Mesenchymal stem cell (in vitro differentiated cells and primary cell): ENCODE measurements around the gene KCNG2.

ENCODE experiments used
- DNase-seq: peaks from one replicate; pipeline ENCODE4 v3.0.0-alpha.2; 2013
- H2AFZ ChIP-seq: one replicate; pipeline ENCODE4 v1.6.1; 2013; ENCODE audit warnings: low read depth, mild to moderate bottlenecking, control low read depth, inconsistent platforms, low read length, moderate library complexity
- H2AK5ac ChIP-seq: 2 replicates; pipeline ENCODE4 v1.6.1; 2013; ENCODE audit warnings: low read length, moderate library complexity, mild to moderate bottlenecking, inconsistent platforms; ENCODE audit not compliant: severe bottlenecking
- H2BK120ac ChIP-seq: one replicate; pipeline ENCODE4 v1.6.1; 2013; ENCODE audit warnings: low read depth, mild to moderate bottlenecking, inconsistent platforms, low read length, moderate library complexity
- H2BK12ac ChIP-seq, 2 experiments: one replicate each; pipeline ENCODE4 v1.6.1; 2013; ENCODE audit warnings: inconsistent platforms in 2 of 2, low read length in 2 of 2, mild to moderate bottlenecking in 2 of 2, moderate library complexity in 2 of 2, control low read depth in 1 of 2
- H2BK15ac ChIP-seq: one replicate; pipeline ENCODE4 v1.6.1; 2013; ENCODE audit warnings: mild to moderate bottlenecking, low read depth, inconsistent platforms; ENCODE audit not compliant: poor library complexity, severe bottlenecking
- H2BK5ac ChIP-seq: 2 replicates; pipeline ENCODE4 v1.6.1; 2013; ENCODE audit warnings: low read depth, mild to moderate bottlenecking, low read length, control low read depth, inconsistent platforms; ENCODE audit not compliant: poor library complexity, severe bottlenecking
- H3K14ac ChIP-seq, 2 experiments: one replicate each; pipeline ENCODE4 v1.6.1; 2013; ENCODE audit warnings: inconsistent platforms in 2 of 2, low read length in 2 of 2, control low read depth in 1 of 2, mild to moderate bottlenecking in 1 of 2, moderate library complexity in 1 of 2
- H3K18ac ChIP-seq, 2 experiments: one replicate each; pipeline ENCODE4 v1.6.1; 2013; ENCODE audit warnings: inconsistent platforms in 2 of 2, low read length in 2 of 2, control low read depth in 1 of 2, low read depth in 1 of 2, mild to moderate bottlenecking in 1 of 2
- H3K23ac ChIP-seq, 2 experiments: one replicate each; pipeline ENCODE4 v1.6.1; 2013; ENCODE audit warnings: inconsistent platforms in 2 of 2, low read length in 2 of 2, mild to moderate bottlenecking in 2 of 2, moderate library complexity in 2 of 2, control low read depth in 1 of 2
- H3K27ac ChIP-seq: 2 replicates; pipeline ENCODE4 v1.5.1; 2013; ENCODE audit warnings: mild to moderate bottlenecking, moderate library complexity, low read length, control low read depth, inconsistent platforms; ENCODE audit not compliant: poor library complexity, severe bottlenecking
- H3K27me3 ChIP-seq, 2 experiments: 2 replicates each; pipeline versions ENCODE4 v1.6.1 to v1.7.0; 2013; ENCODE audit warnings: low read length in 2 of 2, mild to moderate bottlenecking in 2 of 2, moderate library complexity in 2 of 2, control low read depth in 1 of 2, inconsistent platforms in 1 of 2; ENCODE audit not compliant: control insufficient read depth in 1 of 2, insufficient read depth in 1 of 2
- H3K36me3 ChIP-seq, 2 experiments: 2 replicates each; pipeline versions ENCODE4 v1.6.1 to v1.7.0; 2013; ENCODE audit warnings: low read length in 2 of 2, control low read depth in 1 of 2, inconsistent platforms in 1 of 2, low read depth in 1 of 2, mild to moderate bottlenecking in 1 of 2; ENCODE audit not compliant: insufficient read depth in 2 of 2, control insufficient read depth in 1 of 2
- H3K4ac ChIP-seq, 2 experiments: one replicate each; pipeline ENCODE4 v1.6.1; 2013; ENCODE audit warnings: inconsistent platforms in 2 of 2, low read length in 2 of 2, mild to moderate bottlenecking in 2 of 2, moderate library complexity in 2 of 2, control low read depth in 1 of 2, low read depth in 1 of 2
- H3K4me1 ChIP-seq: 2 replicates; pipeline ENCODE4 v1.6.1; 2013; ENCODE audit warnings: low read depth, low read length, control low read depth; ENCODE audit not compliant: control insufficient read depth, insufficient read depth
- H3K4me2 ChIP-seq: 2 replicates; pipeline ENCODE4 v1.6.1; 2013; ENCODE audit warnings: low read length, mild to moderate bottlenecking, inconsistent platforms; ENCODE audit not compliant: poor library complexity, severe bottlenecking
- H3K4me3 ChIP-seq, 2 experiments: 2 replicates each; pipeline versions ENCODE4 v1.5.1 to v1.7.0; 2013; ENCODE audit warnings: low read length in 2 of 2, mild to moderate bottlenecking in 2 of 2, control low read depth in 1 of 2, low read depth in 1 of 2; ENCODE audit not compliant: insufficient read depth in 1 of 2
- H3K79me1 ChIP-seq: replicated peaks from 2 replicates; pipeline ENCODE4 v1.6.1; 2013; ENCODE audit warnings: mild to moderate bottlenecking, control low read depth, low read length, inconsistent platforms; ENCODE audit not compliant: poor library complexity, severe bottlenecking
- H3K9ac ChIP-seq: 2 replicates; pipeline ENCODE4 v1.7.0; 2013; ENCODE audit warnings: mild to moderate bottlenecking, low read length, moderate library complexity
- H3K9me3 ChIP-seq: 2 replicates; pipeline ENCODE4 v1.7.0; 2013; ENCODE audit warnings: mild to moderate bottlenecking, low read length; ENCODE audit not compliant: control insufficient read depth
- H4K8ac ChIP-seq: one replicate; pipeline ENCODE4 v1.6.1; 2013; ENCODE audit warnings: inconsistent platforms, mild to moderate bottlenecking, low read length, moderate library complexity
- H4K91ac ChIP-seq: one replicate; pipeline ENCODE4 v1.6.1; 2013; ENCODE audit warnings: mild to moderate bottlenecking, low read length, inconsistent platforms
- WGBS: methylation state at CpG from one replicate; pipeline ENCODE4 v1.1.7; 2013; ENCODE audit warnings: mixed read lengths; 5-methylcytosine and 5-hydroxymethylcytosine counted together

Gene KCNG2

GRCh38 chr18:79867666-79868065 lies 69.9 kb downstream of the KCNG2 start:
- no peak overlapping the region for H2BK120ac ChIP-seq
- H3K4me3 ChIP-seq = no peak overlapping the region
- WGBS = 87% methylated on average over 16 of the region's 16 CpGs
- H2AK5ac ChIP-seq = no peak overlapping the region
- no peak overlapping the region for H4K91ac ChIP-seq
- DNase-seq = no peak
- no peak overlapping the region for H3K9ac ChIP-seq
- no peak overlapping the region for H2BK12ac ChIP-seq
- peaks cover 0 to 22% of the 10 kb centered on the region in 2 experiments for H3K27me3 ChIP-seq
- H3K4me1 ChIP-seq = peaks cover 3% of the 10 kb centered on the region
- H3K79me1 ChIP-seq = no peaks in the 10 kb centered on the region
- H2AFZ ChIP-seq = no peak overlapping the region
- H3K18ac ChIP-seq = no peak overlapping the region
- no peak overlapping the region for H3K27ac ChIP-seq
- H3K4me2 ChIP-seq = no peak overlapping the region
- no peak overlapping the region for H2BK15ac ChIP-seq
- no peak overlapping the region for H3K23ac ChIP-seq
- H4K8ac ChIP-seq = no peak overlapping the region
- H3K4ac ChIP-seq = no peak overlapping the region
- no peak overlapping the region for H2BK5ac ChIP-seq
- H3K36me3 ChIP-seq = no peaks in the 10 kb centered on the region
- peaks cover 4% of the 10 kb centered on the region for H3K9me3 ChIP-seq
- H3K14ac ChIP-seq = no peak overlapping the region

DNA sequence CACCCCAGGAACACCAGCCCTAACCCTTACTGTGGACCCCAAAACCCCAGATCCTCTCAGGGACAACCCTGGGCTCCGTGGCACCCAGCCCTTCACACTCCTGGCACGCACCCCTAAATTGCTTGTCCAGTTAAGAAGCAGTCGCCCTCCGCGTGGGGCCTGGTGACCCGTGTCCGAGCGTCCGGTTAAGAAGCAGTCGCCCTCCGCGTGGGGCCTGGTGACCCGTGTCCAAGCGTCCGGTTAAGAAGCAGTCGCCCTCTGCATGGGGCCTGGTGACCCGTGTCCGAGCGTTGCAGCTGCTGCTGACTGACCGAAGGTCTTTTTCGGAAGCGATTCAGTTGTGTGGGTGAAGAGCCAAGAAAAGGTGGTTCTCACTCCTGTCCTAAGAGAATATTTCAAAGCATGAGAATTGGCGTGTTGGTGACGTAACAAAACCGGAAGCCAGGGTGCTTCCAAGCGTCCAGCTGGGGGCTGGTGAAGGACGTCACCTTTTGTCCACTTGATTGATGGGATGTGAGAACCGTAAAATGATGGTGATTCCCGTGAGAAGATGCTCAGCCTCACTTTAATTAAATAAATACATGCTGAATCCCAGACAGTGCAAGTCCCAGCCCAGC lies 70.5 kb downstream of the KCNG2 start:
- H2BK12ac ChIP-seq = no peak overlapping the region
- H3K14ac ChIP-seq = no peak overlapping the region
- no peak overlapping the region for H3K27ac ChIP-seq
- H2BK5ac ChIP-seq = no peak overlapping the region
- peaks cover 3% of the 10 kb centered on the region for H3K4me1 ChIP-seq
- H4K91ac ChIP-seq = no peak overlapping the region
- no peak overlapping the region for H3K4me2 ChIP-seq
- no peak overlapping the region for H2BK120ac ChIP-seq
- no peak overlapping the region for H2AFZ ChIP-seq
- H3K79me1 ChIP-seq = no peaks in the 10 kb centered on the region
- no peaks in the 10 kb centered on the region for H3K36me3 ChIP-seq
- no peak overlapping the region for H4K8ac ChIP-seq
- no peak overlapping the region for H3K9ac ChIP-seq
- no peak overlapping the region for H3K4me3 ChIP-seq
- H3K4ac ChIP-seq = no peak overlapping the region
- peaks cover 0 to 26% of the 10 kb centered on the region in 2 experiments for H3K27me3 ChIP-seq
- no peak overlapping the region for H3K23ac ChIP-seq
- H2BK15ac ChIP-seq = no peak overlapping the region
- 93% methylated on average over 29 of the region's 29 CpGs for WGBS
- no peak for DNase-seq
- H3K18ac ChIP-seq = no peak overlapping the region
- H3K9me3 ChIP-seq = no peaks in the 10 kb centered on the region
- no peak overlapping the region for H2AK5ac ChIP-seq

DNA sequence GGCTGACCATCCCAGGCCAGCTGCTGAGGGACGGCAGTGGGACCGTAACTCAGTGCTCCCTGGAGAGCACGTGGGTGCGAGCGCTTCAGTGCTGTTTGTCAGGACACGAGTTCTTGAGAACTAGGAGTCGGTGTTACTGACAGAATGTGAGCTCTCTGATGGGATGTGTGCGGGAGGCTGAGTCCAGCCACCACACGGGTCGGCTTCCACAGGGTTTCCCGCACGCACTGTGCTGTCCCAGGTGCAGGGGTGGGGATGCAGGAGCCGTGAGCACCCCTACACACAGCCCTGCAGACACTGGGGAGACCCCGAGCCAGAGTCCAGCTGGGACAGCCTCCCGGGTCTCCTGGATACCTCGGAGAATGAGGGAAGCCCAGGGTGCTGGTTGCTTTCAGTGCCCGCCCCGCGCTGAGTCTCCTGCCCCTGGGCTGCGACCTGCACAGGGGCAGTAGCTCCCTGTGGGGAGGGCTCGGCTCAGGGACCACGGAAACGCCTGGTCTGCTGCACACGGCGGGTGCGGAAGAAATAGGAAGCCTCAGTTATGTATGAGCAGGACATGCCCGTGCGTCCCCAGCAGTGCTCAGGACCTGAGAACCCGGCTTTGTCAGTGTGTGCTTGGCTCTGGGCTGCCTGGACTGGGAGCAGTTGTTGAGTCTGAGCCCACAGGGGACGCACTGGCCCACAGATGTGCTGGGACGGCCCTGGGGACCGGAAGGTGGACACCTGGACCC lies 71.2 kb downstream of the KCNG2 start:
- Histone ChIP-seq H3K4me1 (peaks cover 3% of the 10 kb centered on the region), H3K18ac (no peak overlapping the region), H3K27ac (no peak overlapping the region), H3K4ac (no peak overlapping the region), H3K14ac (no peak overlapping the region), H2BK5ac (no peak overlapping the region), H2AK5ac (no peak overlapping the region), H2BK120ac (no peak overlapping the region), H3K4me3 (no peak overlapping the region), H2BK12ac (no peak overlapping the region), H2AFZ (no peak overlapping the region), H3K23ac (no peak overlapping the region), H2BK15ac (no peak overlapping the region), H3K36me3 (no peaks in the 10 kb centered on the region), H3K9ac (no peak overlapping the region), H3K27me3 (peaks cover 0 to 33% of the 10 kb centered on the region in 2 experiments), H4K8ac (no peak overlapping the region), H4K91ac (peak overlapping the region; percentile 11), H3K4me2 (no peak overlapping the region), H3K79me1 (no peaks in the 10 kb centered on the region), H3K9me3 (no peaks in the 10 kb centered on the region)
- WGBS = 85% methylated on average over 32 of the region's 32 CpGs
- DNase-seq = no peak

- no peak overlapping the region for H2AK5ac ChIP-seq
- 88% methylated on average over 31 of the region's 32 CpGs for WGBS
Measured at GRCh38 chr18:79869591-79870300, 72.0 kb downstream of the KCNG2 start.

More at GRCh38 chr18:79869591-79870300, 72.0 kb downstream of the KCNG2 start:
- Histone ChIP-seq H3K23ac (no peak overlapping the region), H2AFZ (no peak overlapping the region), H2BK120ac (no peak overlapping the region), H3K14ac (no peak overlapping the region), H3K9ac (no peak overlapping the region), H3K9me3 (no peaks in the 10 kb centered on the region), H4K8ac (no peak overlapping the region), H2BK5ac (no peak overlapping the region), H2BK12ac (no peak overlapping the region), H3K18ac (no peak overlapping the region), H3K36me3 (no peaks in the 10 kb centered on the region), H3K27ac (no peak overlapping the region), H3K4me2 (no peak overlapping the region), H3K79me1 (no peaks in the 10 kb centered on the region), H3K27me3 (peaks cover 0 to 37% of the 10 kb centered on the region in 2 experiments), H3K4me1 (peaks cover 3% of the 10 kb centered on the region), H2BK15ac (no peak overlapping the region), H3K4me3 (no peak overlapping the region), H3K4ac (no peak overlapping the region), H4K91ac (no peak overlapping the region)
- DNase-seq = no peak
